ENCODE measurements around the gene OXNAD1.

Gene OXNAD1

GRCh38 chr3:16234281-16234680 lies 30.7 kb upstream of the OXNAD1 start:
- Histone ChIP-seq H4K20me1 (no peaks in the 10 kb centered on the region), H3K27ac (no peak overlapping the region), H3K36me3 (no peaks in the 10 kb centered on the region), H3K27me3 (no peaks in the 10 kb centered on the region), H3K4me1 (no peaks in the 10 kb centered on the region), H3K9ac (no peak overlapping the region), H3K4me3 (no peak overlapping the region), H3K4me2 (no peak overlapping the region), H3K9me3 (no peaks in the 10 kb centered on the region)
- TF ChIP-seq Cebpa-rat (IDR thresholded peaks at IDR 0.05) = no peak

GRCh38 chr3:16236030-16236639 lies 28.9 kb upstream of the OXNAD1 start:
- Histone ChIP-seq H3K4me3 (no peak overlapping the region), H4K20me1 (no peaks in the 10 kb centered on the region), H3K4me1 (no peaks in the 10 kb centered on the region), H3K27ac (no peak overlapping the region), H3K36me3 (no peaks in the 10 kb centered on the region), H3K9ac (no peak overlapping the region), H3K4me2 (no peak overlapping the region), H3K27me3 (no peaks in the 10 kb centered on the region), H3K9me3 (no peaks in the 10 kb centered on the region)
- TF ChIP-seq Cebpa-rat (IDR thresholded peaks at IDR 0.05) = no peak

GRCh38 chr3:16236856-16237393 lies 28.1 kb upstream of the OXNAD1 start:
- no peak for TF ChIP-seq Cebpa-rat (IDR thresholded peaks at IDR 0.05)
- Histone ChIP-seq H3K4me2 (no peak overlapping the region), H3K4me3 (no peak overlapping the region), H3K4me1 (no peaks in the 10 kb centered on the region), H3K9me3 (no peaks in the 10 kb centered on the region), H4K20me1 (no peaks in the 10 kb centered on the region), H3K27ac (no peak overlapping the region), H3K9ac (no peak overlapping the region), H3K27me3 (no peaks in the 10 kb centered on the region), H3K36me3 (no peaks in the 10 kb centered on the region)

GRCh38 chr3:16239086-16239770 lies 25.8 kb upstream of the OXNAD1 start:
- no peaks in the 10 kb centered on the region for H4K20me1 ChIP-seq
- no peaks in the 10 kb centered on the region for H3K36me3 ChIP-seq
- H3K4me2 ChIP-seq = no peak overlapping the region
- H3K9ac ChIP-seq = no peak overlapping the region
- no peak overlapping the region for H3K27ac ChIP-seq
- no peak for TF ChIP-seq Cebpa-rat (IDR thresholded peaks at IDR 0.05)
- peaks cover 5% of the 10 kb centered on the region for H3K4me1 ChIP-seq
- no peak overlapping the region for H3K4me3 ChIP-seq
- no peaks in the 10 kb centered on the region for H3K27me3 ChIP-seq
- H3K9me3 ChIP-seq = no peaks in the 10 kb centered on the region

- H3K9ac ChIP-seq = no peak overlapping the region
- no peak overlapping the region for H3K27ac ChIP-seq
- no peak overlapping the region for H3K4me2 ChIP-seq
- H3K4me1 ChIP-seq = peaks cover 7% of the 10 kb centered on the region
- H3K9me3 ChIP-seq = no peaks in the 10 kb centered on the region
- no peaks in the 10 kb centered on the region for H4K20me1 ChIP-seq
- no peak overlapping the region for H3K4me3 ChIP-seq
- H3K36me3 ChIP-seq = no peaks in the 10 kb centered on the region
- TF ChIP-seq Cebpa-rat (IDR thresholded peaks at IDR 0.05) = no peak
- no peaks in the 10 kb centered on the region for H3K27me3 ChIP-seq
These were observed 25.2 kb upstream of the OXNAD1 start for GRCh38 chr3:16239780-16240179.

GRCh38 chr3:16240229-16241023 lies 24.6 kb upstream of the OXNAD1 start:
- TF ChIP-seq Cebpa-rat (IDR thresholded peaks at IDR 0.05) = no peak
- no peaks in the 10 kb centered on the region for H3K36me3 ChIP-seq
- no peak overlapping the region for H3K27ac ChIP-seq
- H3K4me3 ChIP-seq = no peak overlapping the region
- no peak overlapping the region for H3K4me2 ChIP-seq
- no peaks in the 10 kb centered on the region for H4K20me1 ChIP-seq
- no peaks in the 10 kb centered on the region for H3K9me3 ChIP-seq
- no peak overlapping the region for H3K9ac ChIP-seq
- no peaks in the 10 kb centered on the region for H3K27me3 ChIP-seq
- H3K4me1 ChIP-seq = peaks cover 7% of the 10 kb centered on the region

- Histone ChIP-seq H3K4me3 (no peak overlapping the region), H3K4me1 (peaks cover 7% of the 10 kb centered on the region), H3K9ac (no peak overlapping the region), H3K27me3 (no peaks in the 10 kb centered on the region), H4K20me1 (no peaks in the 10 kb centered on the region), H3K27ac (no peak overlapping the region), H3K4me2 (no peak overlapping the region), H3K36me3 (no peaks in the 10 kb centered on the region), H3K9me3 (no peaks in the 10 kb centered on the region)
- TF ChIP-seq Cebpa-rat (IDR thresholded peaks at IDR 0.05) = no peak
These were observed 23.8 kb upstream of the OXNAD1 start for GRCh38 chr3:16241225-16241624.

GRCh38 chr3:16242177-16242576 lies 22.8 kb upstream of the OXNAD1 start:
- Histone ChIP-seq H3K9ac (no peak overlapping the region), H3K4me1 (peaks cover 7% of the 10 kb centered on the region), H3K4me3 (no peak overlapping the region), H3K27me3 (no peaks in the 10 kb centered on the region), H3K27ac (no peak overlapping the region), H4K20me1 (no peaks in the 10 kb centered on the region), H3K9me3 (no peaks in the 10 kb centered on the region), H3K4me2 (no peak overlapping the region), H3K36me3 (no peaks in the 10 kb centered on the region)
- TF ChIP-seq Cebpa-rat (IDR thresholded peaks at IDR 0.05) = no peak

- H3K4me3 ChIP-seq = no peak overlapping the region
- H4K20me1 ChIP-seq = no peaks in the 10 kb centered on the region
- H3K4me1 ChIP-seq = peaks cover 7% of the 10 kb centered on the region
- no peaks in the 10 kb centered on the region for H3K27me3 ChIP-seq
- no peak overlapping the region for H3K27ac ChIP-seq
- no peak for TF ChIP-seq Cebpa-rat (IDR thresholded peaks at IDR 0.05)
- H3K9ac ChIP-seq = no peak overlapping the region
- H3K9me3 ChIP-seq = no peaks in the 10 kb centered on the region
- H3K4me2 ChIP-seq = peak overlapping the region; percentile 9; the same call in 1 of the 2 replicates
- H3K36me3 ChIP-seq = no peaks in the 10 kb centered on the region
These were observed 21.1 kb upstream of the OXNAD1 start for GRCh38 chr3:16243706-16244490.

Data from BLaER1 (cell line).